GM12878 (cell line): ENCODE data around the gene ZNF423. TPM values are rescaled to one million over a fixed set of nuclear protein-coding genes. Genes with fewer than 3 reads are reported as not detected.

Experiments
- ATAC-seq: fragments of 200-7000 bp; cut with Tn5 transposase; 3 replicates; pipeline ENCODE4 v1.9.1; 2020; ENCODE audit warnings: mild to moderate bottlenecking, moderate library complexity
- BruUV-seq: library from RNA; stranded (reverse); fragments of 400-500 nt; replicated peaks from 2 replicates; lab custom pipeline; 2021; lab: Mats Ljungman, UMichigan
- CTCF ChIA-PET: fragments of 300-600 bp; sonication (Branson Sonifier 250); formaldehyde crosslinking; extraction: SDS; loops from one replicate; lab custom pipeline; 2021; ENCODE audit warnings: inconsistent platforms; lab: Yijun Ruan, JAX
- POLR2A ChIA-PET: fragments of 350-600 bp; formaldehyde crosslinking; extraction: SDS; loops from one replicate; lab custom pipeline; 2021; ENCODE audit warnings: inconsistent platforms; lab: Charles Lee
- RAD21 ChIA-PET: fragments of 300-600 bp; sonication (Branson Sonifier 250); formaldehyde crosslinking; loops from one replicate; lab custom pipeline; 2023; ENCODE audit warnings: antibody characterized with exemption; ENCODE audit not compliant: unreplicated experiment; lab: Charles Lee
- SMC1A ChIA-PET: fragments of 300-600 bp; sonication (Branson Sonifier 250); formaldehyde crosslinking; loops from one replicate; lab custom pipeline; 2023; ENCODE audit not compliant: unreplicated experiment, uncharacterized antibody; lab: Charles Lee
- DNase-seq: peaks from one replicate; pipeline ENCODE4 v3.0.0-alpha.2; 2011; ENCODE audit warnings: low read depth, low spot score
- FAIRE-seq: peaks from 3 replicates; lab custom pipeline; 2011; peaks lifted over from hg19 to GRCh38; lab: Jason Lieb, UNC
- H2AFZ ChIP-seq: 2 replicates; pipeline ENCODE4 v1.6.0; 2011; ENCODE audit warnings: low read depth, low read length, control low read depth; ENCODE audit not compliant: control insufficient read depth
- H3K27ac ChIP-seq: 2 replicates; pipeline ENCODE4 v1.5.1; 2011; ENCODE audit warnings: control low read depth; ENCODE audit not compliant: control insufficient read depth, insufficient read depth
- H3K27me3 ChIP-seq, 2 experiments: replicated peaks in 1 of 2; 2 replicates each; pipeline versions ENCODE4 v1.6.0 to v1.6.1; 2011; ENCODE audit warnings: low read length in 1 of 2; ENCODE audit not compliant: control insufficient read depth in 2 of 2, insufficient read depth in 2 of 2
- H3K36me3 ChIP-seq, 2 experiments: 2 replicates each; pipeline ENCODE4 v1.5.1; 2011; ENCODE audit warnings: low read length in 1 of 2; ENCODE audit not compliant: control insufficient read depth in 2 of 2, insufficient read depth in 2 of 2
- H3K4me1 ChIP-seq: 2 replicates; pipeline ENCODE4 v1.6.1; 2011; ENCODE audit warnings: mild to moderate bottlenecking, low read length, moderate library complexity, mixed read lengths; ENCODE audit not compliant: control insufficient read depth, insufficient read depth
- H3K4me2 ChIP-seq: 2 replicates; pipeline ENCODE4 v1.6.0; 2011; ENCODE audit warnings: control low read depth; ENCODE audit not compliant: control insufficient read depth, insufficient read depth
- H3K4me3 ChIP-seq: fragments of 200-600 bp; sonication (generic); 2 replicates; pipeline ENCODE4 v1.5.1; 2016
- H3K79me2 ChIP-seq: 2 replicates; pipeline ENCODE4 v1.6.0; 2011; ENCODE audit warnings: low read length; ENCODE audit not compliant: control insufficient read depth, insufficient read depth
- H3K9ac ChIP-seq: 2 replicates; pipeline ENCODE4 v1.8.0; 2011; ENCODE audit warnings: low read length, control low read depth, mixed read lengths; ENCODE audit not compliant: control insufficient read depth, insufficient read depth
- H3K9me3 ChIP-seq: replicated peaks from 3 replicates; pipeline ENCODE4 v1.5.1; 2011; ENCODE audit warnings: mild to moderate bottlenecking, low read length; ENCODE audit not compliant: control insufficient read depth, insufficient read depth
- H4K20me1 ChIP-seq: 2 replicates; pipeline ENCODE4 v1.6.0; 2011; ENCODE audit not compliant: control insufficient read depth, insufficient read depth
- HCFC1 ChIP-seq: fragments of 150-350 bp; IDR thresholded peaks from 2 replicates; pipeline ENCODE4 v1.6.1; 2014; ENCODE audit warnings: low read length
- JUNB ChIP-seq: IDR thresholded peaks from 2 replicates; pipeline ENCODE4 v1.6.1; 2016; ENCODE audit warnings: antibody characterized with exemption, mild to moderate bottlenecking
- NFYA ChIP-seq: IDR thresholded peaks from 2 replicates; pipeline ENCODE4 v1.6.1; 2011; ENCODE audit warnings: low read depth, mild to moderate bottlenecking, low read length, improper control_type of control experiment, borderline replicate concordance
- RCOR1 ChIP-seq: conservative IDR thresholded peaks from 2 replicates; pipeline ENCODE4 v1.6.1; 2012; ENCODE audit warnings: low read depth, low read length, improper control_type of control experiment
- RELA ChIP-seq: fragments of 450-650 bp; IDR thresholded peaks from 2 replicates; pipeline ENCODE4 v1.8.0; 2014; ENCODE audit warnings: borderline replicate concordance; ENCODE audit not compliant: partially characterized antibody
- RUNX3 ChIP-seq: IDR thresholded peaks from 2 replicates; pipeline ENCODE4 v1.6.1; 2012; ENCODE audit warnings: low read length, inconsistent platforms
- SIN3A ChIP-seq: IDR thresholded peaks from 2 replicates; pipeline ENCODE4 v1.6.1; 2012; ENCODE audit warnings: low read depth, low read length, improper control_type of control experiment
- SREBF1 ChIP-seq: IDR thresholded peaks from 2 replicates; pipeline ENCODE4 v1.6.1; 2012; ENCODE audit warnings: mild to moderate bottlenecking, low read length
- WGBS: methylation state at CpG from one replicate; pipeline ENCODE4 v1.1.6; 2016; ENCODE audit warnings: low lambda C conversion rate; ENCODE audit not compliant: insufficient replicate concordance, insufficient coverage; ENCODE audit errors: missing lambda C conversion rate; 5-methylcytosine and 5-hydroxymethylcytosine counted together
- in situ Hi-C: fragments of 300-500 bp; cut with MboI; formaldehyde crosslinking; loops from 9 replicates; pipeline ENCODE4 v1.14.3; 2018; ENCODE audit warnings: mixed read lengths
- intact Hi-C: fragments of 100-400 bp; cut with micrococcal nuclease; formaldehyde crosslinking; loops from one replicate; pipeline ENCODE4 v1.14.2; 2022; ENCODE audit not compliant: unreplicated experiment
- polyA plus RNA-seq, 11 experiments: library from polyadenylated mRNA; depleted of rRNA in 4 of 11; unstranded in 6 of 11; stranded (reverse) in 5 of 11; fragments of >200 nt; fragmentation: Nextera tagmentation in 4 of 11; fragmentation: Illumina TruSeq in 1 of 11; extraction: Ambion mirVana in 4 of 11; extraction: Trizol in 1 of 11; gene quantifications; 1 replicate in 1 of 11; 2 replicates in 10 of 11; pipeline versions ENCODE4 v1.2.1 to v1.2.3, GENCODE V29; 2011 to 2016; ENCODE audit warnings: inconsistent platforms in 2 of 11, missing spikeins in 2 of 11, low read depth in 1 of 11
- total RNA-seq, 4 experiments: library from RNA; depleted of rRNA in 3 of 4; stranded (reverse); fragments of >200 nt in 3 of 4; fragmentation: Illumina TruSeq in 1 of 4; extraction: Trizol in 1 of 4; gene quantifications; 2 replicates each; pipeline versions ENCODE4 v1.2.1 to v1.2.3, GENCODE V29; 2013 to 2021

ZNF423 gene
- total and polyA plus RNA-seq, 10 of the 15 experiments (the other 5 are each of a cell fraction or from before 2014, with no cell fraction given): 0.03 to 0.64 (median 0.10) TPM

GRCh38 chr16:49472598-49472997 lies 383.3 kb downstream of the ZNF423 start (continued):
- no peak for TF ChIP-seq RUNX3

GRCh38 chr16:49471038-49471727 lies 384.7 kb downstream of the ZNF423 start:
- no TSS peak for BruUV-seq
- TF ChIP-seq JUNB: no peak
- TF ChIP-seq HCFC1: no peak
- TF ChIP-seq SREBF1: no peak
- no peak for TF ChIP-seq NFYA
- no peak for TF ChIP-seq RCOR1
- no peak for TF ChIP-seq SIN3A
- no peak for TF ChIP-seq RELA
- DNase-seq (no peak), FAIRE-seq (no peak), ATAC-seq (no peak)
- Histone ChIP-seq H3K9me3 (no peaks in the 10 kb centered on the region), H3K79me2 (no peaks in the 10 kb centered on the region), H3K4me3 (no peak overlapping the region), H3K27ac (no peak overlapping the region), H4K20me1 (no peaks in the 10 kb centered on the region), H3K36me3 (no peaks in the 10 kb centered on the region), H3K9ac (no peak overlapping the region), H2AFZ (no peak overlapping the region), H3K4me1 (no peaks in the 10 kb centered on the region), H3K4me2 (no peak overlapping the region), H3K27me3 (peaks cover 0 to 2% of the 10 kb centered on the region in 2 experiments; a peak in 1 of 4 replicates)
- WGBS: 41% methylated on average over 11 of the region's 11 CpGs
- RAD21 ChIA-PET: no interaction called here
- POLR2A ChIA-PET: no interaction called here
- SMC1A ChIA-PET: no interaction called here
- intact Hi-C loops (no loop called here), in situ Hi-C loops (no loop called here)
- CTCF ChIA-PET: no interaction called here
